HG03342 (cell line): ENCODE data around the gene GP1BB.
"Not testable (repeated sequence)": the region's sequence is repeated elsewhere in the genome, so short reads cannot be mapped to it uniquely, and the experiment has no call there.

Experiments
- ATAC-seq: cut with Tn5 transposase; IDR thresholded peaks from one replicate; pipeline ENCODE4 v1.9.1; 2021; ENCODE audit warnings: mild to moderate bottlenecking, moderate library complexity; ENCODE audit not compliant: unreplicated experiment

GP1BB gene

GRCh38 chr22:19693581-19693980, 29.8 kb upstream of the GP1BB start:
- no peak for ATAC-seq

GRCh38 chr22:19693981-19694670, 29.2 kb upstream of the GP1BB start:
- no peak for ATAC-seq

- no peak for ATAC-seq
Measured at GRCh38 chr22:19694696-19695095, 28.6 kb upstream of the GP1BB start.

GRCh38 chr22:19696504-19697276, 26.6 kb upstream of the GP1BB start:
- ATAC-seq: no peak

GRCh38 chr22:19697871-19698270, 25.5 kb upstream of the GP1BB start:
- not testable (repeated sequence) for ATAC-seq

GRCh38 chr22:19700790-19701419, 22.4 kb upstream of the GP1BB start:
- ATAC-seq: no peak

- ATAC-seq: no peak
Measured at GRCh38 chr22:19701420-19702145, 21.8 kb upstream of the GP1BB start.

GRCh38 chr22:19703869-19704268, 19.5 kb upstream of the GP1BB start:
- ATAC-seq: no peak

- no peak for ATAC-seq
Measured at GRCh38 chr22:19704355-19705015, 18.9 kb upstream of the GP1BB start.

- ATAC-seq: no peak
Measured at GRCh38 chr22:19705181-19705934, 18.0 kb upstream of the GP1BB start.

- ATAC-seq: no peak
Measured at GRCh38 chr22:19706661-19707151, 16.6 kb upstream of the GP1BB start.

GRCh38 chr22:19707347-19708290, 15.7 kb upstream of the GP1BB start:
- ATAC-seq: no peak

- ATAC-seq: no peak
Measured at GRCh38 chr22:19708321-19709011, 14.9 kb upstream of the GP1BB start.

GRCh38 chr22:19709063-19709769, 14.1 kb upstream of the GP1BB start:
- no peak for ATAC-seq

- no peak for ATAC-seq
Measured at GRCh38 chr22:19710020-19710768, 13.1 kb upstream of the GP1BB start.

- no peak for ATAC-seq
Measured at GRCh38 chr22:19710769-19711106, 12.6 kb upstream of the GP1BB start.

- ATAC-seq: no peak
Measured at GRCh38 chr22:19713245-19713644, 10.1 kb upstream of the GP1BB start.
